ENCODE data around the gene NGFR.
"Not testable (repeated sequence)": the region's sequence is repeated elsewhere in the genome, so short reads cannot be mapped to it uniquely, and the experiment has no call there.

NGFR gene

DNA sequence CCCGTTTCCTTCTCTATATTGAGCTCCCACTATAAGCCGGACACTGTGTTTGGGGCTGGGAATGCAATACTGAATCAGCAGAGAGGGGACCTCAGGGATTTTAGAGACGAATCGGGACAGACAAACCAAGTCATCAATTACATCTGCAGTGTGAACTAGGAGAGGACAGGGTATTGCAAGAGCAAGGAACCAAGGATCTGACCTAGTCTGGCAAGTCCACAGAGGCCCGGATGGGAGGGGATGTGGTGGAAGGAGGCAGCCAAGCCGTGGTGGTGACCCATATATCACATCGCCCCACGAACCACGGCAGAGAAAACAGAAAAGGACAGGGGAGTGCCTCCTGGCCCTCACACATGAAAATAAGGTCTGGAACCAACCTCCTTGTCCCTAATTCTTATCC lies 52.5 kb downstream of the NGFR start:
- DNase-seq, result no peak

DNA sequence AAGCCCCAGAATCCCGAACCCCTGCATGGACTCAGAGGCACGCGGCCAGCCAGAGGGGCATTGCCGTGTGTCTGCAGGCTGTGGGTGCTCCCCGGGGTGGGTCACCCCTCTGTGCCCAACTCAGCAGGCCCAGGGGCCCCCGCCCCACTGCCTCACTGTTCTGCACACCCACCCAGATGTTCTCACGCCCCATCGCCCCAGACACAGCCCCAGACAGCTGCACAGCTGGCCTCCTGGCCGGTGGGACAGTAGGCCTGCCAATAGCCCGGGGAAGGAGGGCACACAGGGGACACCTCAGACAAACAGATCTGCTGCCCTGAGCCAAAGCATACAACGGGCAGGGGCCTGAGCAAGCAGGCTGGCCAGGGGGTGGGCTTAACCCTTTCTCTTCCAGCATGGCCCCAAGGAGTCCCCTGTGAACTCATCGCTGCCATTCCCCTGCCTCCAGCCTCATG lies 53.0 kb downstream of the NGFR start:
- no peak for DNase-seq

DNA sequence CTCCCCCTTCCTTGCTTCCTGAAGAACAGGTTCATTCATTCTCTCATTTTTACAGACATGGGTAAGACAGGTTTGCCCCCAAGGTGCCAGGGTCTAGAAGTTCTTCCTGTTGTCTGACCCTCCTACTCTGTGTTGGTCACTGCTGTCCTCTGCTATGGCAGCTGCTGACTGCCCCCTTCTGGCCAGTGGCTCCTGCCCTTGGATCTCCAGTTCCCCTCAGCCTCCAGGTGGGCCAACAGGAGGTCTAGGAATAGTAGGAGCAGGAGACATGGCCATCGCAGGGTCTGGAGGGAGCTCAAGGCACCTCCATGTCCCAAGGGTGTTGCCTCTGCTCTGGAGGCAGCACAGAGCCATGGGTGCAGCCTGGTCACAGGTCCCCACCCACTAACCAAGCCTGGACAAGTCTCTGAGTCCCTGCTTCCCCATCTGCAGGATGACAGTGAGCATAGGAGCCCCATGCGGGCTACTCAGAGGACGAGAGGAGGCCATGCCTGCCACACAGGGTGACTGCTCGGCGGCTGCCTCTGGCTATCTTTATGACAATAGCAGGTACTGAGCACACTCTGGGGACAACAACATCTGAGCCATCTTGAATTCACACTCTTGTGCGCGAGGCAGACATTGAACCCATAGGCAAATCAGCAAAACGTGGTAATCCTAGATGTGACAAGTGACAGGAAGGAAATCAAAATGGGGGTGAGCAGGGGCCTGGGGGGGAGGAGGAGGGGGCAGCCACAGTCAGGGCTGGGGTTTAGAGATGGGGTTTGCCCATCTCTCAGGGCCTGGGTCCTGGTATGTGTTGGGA lies 53.6 kb downstream of the NGFR start:
- no peak for DNase-seq

DNA sequence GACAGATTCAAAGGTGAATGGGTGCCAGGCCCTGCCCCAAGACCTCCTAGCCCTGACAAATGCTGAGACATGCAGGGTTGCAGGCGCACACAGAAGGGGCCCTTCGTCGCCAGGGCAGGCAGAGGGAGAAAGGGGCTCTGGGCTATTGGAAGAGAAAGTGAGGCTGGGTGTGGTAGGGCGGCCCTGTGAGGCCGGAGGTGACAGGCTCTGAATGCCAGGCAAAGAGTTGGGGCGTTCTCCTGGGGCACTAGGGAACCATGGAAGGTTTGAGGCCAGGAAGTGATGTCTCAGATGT lies 54.2 kb downstream of the NGFR start:
- no peak for DNase-seq

DNA sequence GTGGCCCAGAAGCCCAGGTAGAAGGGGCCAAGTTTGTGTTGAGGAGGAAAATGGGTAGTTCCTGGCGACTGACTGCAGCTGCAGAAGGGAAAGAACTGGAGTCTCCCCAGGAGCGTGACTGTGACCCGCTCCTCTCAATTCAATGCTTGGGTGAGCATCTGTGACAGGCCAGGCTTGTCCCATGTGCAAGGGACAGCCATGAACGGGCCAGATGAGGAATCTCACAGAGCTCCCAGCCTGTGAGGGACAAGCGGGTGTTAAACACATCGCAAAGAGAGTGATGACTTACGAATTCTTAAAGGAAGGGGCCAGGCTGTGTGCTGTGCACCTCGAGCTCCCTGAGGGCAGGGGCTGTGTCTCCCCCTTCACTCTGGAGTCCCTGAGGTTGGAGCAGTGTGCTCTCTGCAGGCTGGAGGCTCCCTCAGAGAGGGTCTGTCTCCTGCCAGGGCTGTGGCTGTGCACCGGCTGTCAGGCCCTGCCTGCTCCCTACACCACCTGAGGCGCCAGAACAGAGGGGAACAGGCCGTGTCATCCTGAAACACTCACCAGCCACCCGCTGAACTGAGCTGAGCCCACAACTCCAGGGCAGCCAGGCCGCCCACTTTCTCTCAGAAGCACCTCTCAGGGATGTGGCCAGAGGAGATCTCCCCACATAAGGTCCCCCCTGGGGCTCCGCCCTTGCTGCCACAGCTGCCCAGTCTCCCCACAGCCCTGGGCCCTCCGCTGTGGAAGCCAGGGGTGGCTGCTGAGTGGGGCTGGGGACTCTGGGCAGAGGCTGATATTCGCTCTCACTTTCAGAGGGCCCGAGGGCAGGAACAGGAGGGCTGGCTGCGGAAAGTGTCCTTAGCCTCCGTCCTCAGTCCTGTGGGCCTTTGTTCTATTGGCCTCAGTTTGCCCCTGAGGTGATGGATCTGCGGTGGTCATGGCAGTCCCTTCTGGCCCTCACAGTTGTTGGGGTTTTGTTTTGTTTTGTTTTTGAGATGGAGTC lies 54.9 kb downstream of the NGFR start:
- no peak for DNase-seq

DNA sequence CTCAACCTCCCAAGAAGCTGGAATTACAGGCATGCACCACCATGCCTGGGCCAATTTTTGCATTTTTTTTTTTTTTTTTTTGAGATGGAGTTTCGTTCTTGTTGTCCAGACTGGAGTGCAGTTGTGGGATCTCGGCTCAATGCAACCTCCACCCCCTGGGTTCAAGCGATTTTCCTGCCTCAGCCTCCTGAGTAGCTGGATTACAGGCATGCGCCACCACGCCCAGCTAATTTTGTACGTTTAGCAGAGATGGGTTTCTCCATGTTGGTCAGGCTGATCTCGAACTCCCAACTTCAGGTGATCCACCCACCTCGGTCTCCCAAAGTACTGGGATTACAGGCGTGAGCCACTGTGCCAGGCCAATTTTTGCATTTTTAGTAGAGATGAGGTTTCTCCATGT lies 55.7 kb downstream of the NGFR start:
- DNase-seq, result not testable (repeated sequence)

DNA sequence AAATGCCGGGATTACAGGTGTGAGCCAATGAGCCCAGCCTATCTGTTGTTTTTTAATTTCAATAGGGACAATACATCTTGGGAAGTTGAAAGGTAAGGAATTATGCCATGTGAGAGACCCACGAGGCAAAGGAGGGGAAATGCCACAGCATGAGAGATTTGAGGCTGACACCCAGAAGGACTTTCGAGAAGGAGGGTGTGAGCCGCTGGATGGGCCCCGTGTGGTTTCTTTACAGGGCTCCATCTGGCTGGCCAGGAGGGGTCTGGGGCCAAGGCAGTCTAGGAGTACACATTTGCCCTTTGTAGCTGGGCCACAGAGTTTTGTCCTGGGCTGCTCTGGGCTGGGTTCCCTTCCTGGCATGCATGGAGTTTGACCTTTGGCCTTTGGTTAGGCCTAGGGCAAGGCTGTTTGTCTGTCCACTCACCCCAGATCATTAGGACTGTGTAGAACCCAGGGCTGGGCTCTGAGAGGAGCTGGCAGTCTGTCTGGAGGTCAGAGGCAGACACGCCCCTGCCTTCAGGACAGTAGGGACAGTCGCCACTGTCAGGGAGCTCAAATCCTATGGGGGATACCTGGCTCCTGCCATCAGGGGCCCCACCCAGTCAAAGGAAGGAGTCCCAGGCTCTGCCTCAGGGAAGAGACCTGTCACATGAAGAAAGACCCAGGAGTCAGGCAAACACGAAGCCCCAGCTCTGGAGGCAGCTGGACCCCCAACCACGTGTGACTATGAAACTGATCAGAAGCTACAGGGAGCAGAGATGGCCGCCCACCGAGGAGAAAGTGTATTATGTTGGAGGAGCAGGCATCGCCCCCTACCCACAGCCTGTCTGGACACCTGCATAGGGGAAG lies 56.4 kb downstream of the NGFR start:
- DNase-seq, result no peak

DNA sequence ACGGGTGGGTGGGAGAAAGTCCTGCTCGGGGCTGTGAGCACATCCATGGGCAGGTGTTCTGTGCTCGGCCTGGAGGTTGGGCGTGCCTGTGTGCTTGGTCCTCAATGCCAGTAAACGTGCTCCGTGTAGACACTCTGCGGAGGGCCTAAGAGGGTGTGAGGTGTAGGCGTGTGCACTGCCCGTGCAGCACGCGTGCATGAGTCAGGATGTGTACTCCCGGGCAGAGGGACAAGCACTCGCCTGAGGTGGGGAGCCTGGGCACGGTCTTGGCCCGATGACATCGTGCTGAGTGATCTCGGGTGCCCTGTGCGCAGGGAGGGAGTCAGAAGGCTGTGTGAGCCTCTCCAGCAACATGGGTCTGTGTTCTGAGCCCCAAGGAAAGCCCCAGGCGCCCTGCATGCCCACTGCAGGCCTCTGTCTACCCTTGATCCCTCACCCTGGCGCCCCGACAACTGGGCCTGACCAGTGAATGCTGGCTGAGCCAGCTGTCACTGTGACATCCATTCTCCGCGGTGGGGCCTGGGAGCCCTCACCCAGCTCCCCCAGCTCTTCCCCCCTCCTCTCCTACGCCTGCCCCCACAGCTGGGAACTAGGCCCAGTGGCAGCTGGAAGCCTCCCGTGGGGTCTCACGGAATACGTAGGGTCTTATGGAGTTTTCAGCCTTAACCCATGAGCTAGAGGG lies 57.1 kb downstream of the NGFR start:
- no peak for DNase-seq

DNA sequence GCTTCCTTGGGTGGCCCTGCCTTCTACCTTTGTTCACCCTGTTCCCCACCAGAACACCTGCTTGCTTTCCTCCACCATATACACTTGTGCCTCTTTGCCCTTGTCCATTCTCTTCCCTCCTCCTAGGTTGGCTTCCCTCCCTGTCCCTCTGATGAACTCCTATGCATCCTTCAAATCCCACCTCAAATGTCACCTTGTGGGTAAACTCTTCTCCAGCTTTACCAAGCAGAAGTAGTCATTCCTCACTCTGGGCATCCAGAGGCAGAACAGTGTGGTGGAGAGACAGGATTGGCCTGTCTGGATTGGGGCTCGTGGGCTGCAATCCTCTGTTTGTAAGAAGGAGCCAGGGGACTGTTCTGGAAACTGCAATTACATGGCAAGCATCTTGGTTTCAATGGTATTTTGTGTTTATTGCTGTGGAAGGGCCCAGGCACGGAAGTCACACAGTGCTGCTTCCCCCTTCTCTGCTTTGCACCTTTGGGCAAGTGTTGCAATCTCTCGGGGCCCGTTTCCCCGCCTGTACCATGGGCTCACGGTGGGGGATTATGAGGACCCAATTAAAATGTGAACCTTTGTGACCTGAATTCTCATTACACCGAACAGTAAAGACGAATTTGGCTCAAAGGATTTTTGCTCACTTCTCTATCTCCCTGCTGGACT lies 58.7 kb downstream of the NGFR start:
- DNase-seq, result no peak

DNA sequence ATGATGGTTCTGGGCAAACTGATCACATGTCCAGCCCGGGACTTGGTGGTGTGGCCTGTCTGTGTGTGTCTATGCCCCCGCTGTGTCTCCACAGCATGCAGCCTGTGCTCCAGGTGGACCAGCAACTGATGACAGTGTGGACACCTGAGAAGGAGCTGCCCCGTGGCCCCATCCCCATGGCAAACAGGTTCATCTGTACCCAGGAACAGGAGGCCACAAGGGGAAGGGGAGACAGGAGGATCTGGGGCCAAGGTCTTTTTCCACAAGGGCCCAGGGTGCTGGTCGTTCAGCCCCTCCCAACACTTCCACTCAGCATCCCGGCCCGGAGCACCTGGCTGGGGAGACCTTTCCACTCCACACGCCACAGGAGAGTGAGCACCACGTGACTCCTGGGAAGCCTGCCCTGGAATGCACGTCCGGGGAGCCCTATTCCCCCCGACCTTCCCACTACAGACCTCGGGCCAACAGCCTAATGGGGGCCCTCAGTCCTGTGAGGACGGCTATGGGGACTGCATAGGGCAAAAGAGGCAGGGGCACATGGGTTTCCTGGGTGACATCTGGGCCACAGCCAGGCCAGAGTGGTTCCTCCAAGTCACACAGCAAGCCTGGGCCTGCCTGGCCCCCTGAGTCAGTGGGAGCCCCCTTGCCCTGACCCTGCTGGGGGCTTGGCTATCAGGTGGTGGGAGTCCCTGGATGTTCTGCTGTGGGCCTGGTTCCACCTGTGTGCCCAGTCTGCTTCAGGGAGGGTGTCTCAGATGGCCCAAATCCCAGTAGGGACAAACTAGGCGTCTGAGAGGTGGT lies 59.8 kb downstream of the NGFR start:
- no peak for DNase-seq

DNA sequence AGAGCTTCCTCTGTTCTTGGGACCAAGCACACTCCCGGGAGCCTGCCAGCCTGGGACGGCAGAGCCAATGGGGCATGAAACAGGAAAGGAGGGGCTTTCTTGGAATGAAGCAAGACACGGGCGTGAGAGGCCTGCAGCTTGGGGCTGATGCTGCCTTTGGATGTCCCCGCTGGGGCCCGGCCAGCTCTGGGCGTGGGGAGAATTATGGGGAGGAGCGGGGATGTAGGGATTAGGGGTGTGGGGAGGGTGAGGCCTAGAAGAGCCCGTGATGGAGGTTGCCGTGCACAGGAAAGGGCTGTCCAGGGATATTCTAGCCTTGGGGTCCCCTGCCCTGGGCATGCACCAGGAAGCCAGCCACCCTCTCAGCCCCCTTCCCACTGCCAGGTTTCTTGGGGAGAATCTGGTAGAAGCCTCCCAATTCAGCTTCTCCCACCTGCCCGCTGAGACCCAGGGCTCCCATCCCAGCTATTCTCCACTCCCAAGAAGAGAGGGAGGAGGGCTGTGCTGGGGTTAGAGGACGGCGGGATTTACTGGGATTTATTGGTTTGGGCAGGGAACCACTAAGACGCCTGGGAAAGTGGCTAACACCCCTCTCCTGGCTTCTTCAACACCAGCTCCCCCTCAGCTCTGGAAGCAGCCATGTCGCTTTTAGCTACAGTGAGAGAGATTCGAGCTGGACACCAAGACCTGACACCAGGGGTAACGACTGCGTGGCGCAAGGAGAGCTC lies 60.6 kb downstream of the NGFR start:
- DNase-seq, result no peak

DNA sequence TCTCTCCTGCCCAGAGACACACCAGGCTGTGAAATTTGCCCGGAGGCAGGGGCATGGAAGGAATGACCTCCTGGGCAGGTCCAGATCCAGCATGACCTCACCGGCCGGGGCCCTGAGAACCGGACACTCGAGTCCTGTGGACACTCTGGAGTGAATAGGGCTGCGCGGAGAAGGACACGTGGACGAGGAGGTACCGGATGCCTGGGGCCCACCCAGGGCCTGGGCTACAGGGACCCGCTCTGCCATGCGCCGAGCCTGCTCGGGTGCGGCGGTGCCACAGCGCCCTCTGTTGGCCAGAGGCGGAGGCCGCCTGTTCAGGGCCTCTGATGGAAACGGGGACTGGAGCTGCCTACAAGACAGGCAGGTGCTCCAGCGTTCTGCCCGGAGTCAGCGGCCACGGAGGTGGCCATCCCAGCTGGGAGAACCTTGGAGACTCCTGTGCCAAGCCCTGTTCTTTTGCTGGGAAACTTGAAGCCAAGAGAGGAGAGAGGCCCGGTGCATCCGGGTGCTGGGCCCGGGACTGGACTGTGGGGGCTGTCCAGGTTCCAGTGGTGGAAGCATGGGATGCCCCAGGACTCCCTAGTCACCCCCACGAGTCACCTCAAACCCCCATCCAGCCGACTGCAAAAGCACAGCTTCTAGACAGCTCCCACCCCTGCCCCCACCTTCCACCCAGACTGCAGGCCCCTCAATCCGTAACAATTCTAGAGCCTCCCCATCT lies 61.3 kb downstream of the NGFR start:
- peak; percentile 82 for DNase-seq

DNA sequence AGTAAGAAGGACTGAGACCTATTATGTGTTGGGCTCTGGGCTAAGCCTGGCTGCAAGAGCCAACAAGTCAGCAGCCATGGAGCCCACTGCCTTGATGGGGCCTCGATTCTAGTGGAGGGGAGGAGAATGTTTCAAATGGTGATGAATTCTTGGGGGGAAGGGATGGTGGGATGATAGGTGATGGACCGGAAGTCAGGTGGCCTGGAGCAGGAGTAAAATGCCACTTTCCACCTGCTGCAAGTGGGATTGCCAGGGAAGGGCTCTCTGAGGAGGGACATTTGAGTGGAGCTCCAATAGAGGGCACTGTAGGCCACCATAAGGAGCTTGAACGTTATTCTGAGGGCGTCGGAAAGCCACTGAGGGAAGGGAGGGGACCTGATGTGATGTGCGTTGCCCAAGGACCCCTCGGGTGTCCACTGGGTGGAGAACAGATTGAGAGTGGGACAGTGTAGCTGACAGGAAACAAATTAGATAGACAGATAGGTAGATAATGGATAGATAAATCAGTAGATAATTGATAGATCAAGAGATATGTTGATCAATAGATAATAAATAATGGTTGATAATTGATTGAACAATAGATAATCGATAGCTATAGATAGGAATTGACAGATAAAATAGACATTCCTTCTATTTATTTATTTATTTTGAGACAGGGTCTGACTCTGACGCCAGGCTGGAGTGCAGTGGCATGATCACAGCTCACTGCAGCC lies 62.4 kb downstream of the NGFR start:
- peak; percentile 53 for DNase-seq
